ENCODE measurements around the gene BMPR1A.

DNA sequence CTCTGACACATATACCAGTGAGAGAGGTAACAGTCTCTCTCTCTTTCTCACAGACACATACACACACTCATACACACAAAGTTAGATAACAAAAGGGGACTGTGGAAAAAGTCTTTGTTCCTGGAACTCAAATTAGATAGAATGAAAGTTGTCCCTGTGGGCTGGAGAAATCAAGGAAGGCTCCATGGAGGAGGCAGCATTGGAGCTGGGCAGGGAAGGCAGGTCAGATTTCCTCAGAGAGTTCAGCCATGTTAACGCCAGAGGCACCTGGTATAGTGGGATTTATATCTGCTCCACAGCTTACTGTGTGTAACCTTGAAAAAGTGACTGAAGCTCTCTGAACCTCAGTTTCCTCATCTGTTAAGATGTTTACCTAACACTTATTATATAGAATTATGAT, 49.4 kb upstream of the BMPR1A start:
- no peak for TF ChIP-seq CTCF (IDR thresholded peaks at IDR 0.05; ENCODE audit: low read depth, low read length)
- TF ChIP-seq EZH2phosphoT487 (IDR thresholded peaks at IDR 0.05; ENCODE audit: low read depth) = no peak

Data from OCI-LY3 (cell line).